ENCODE results near the gene TPCN2.

Gene TPCN2

DNA sequence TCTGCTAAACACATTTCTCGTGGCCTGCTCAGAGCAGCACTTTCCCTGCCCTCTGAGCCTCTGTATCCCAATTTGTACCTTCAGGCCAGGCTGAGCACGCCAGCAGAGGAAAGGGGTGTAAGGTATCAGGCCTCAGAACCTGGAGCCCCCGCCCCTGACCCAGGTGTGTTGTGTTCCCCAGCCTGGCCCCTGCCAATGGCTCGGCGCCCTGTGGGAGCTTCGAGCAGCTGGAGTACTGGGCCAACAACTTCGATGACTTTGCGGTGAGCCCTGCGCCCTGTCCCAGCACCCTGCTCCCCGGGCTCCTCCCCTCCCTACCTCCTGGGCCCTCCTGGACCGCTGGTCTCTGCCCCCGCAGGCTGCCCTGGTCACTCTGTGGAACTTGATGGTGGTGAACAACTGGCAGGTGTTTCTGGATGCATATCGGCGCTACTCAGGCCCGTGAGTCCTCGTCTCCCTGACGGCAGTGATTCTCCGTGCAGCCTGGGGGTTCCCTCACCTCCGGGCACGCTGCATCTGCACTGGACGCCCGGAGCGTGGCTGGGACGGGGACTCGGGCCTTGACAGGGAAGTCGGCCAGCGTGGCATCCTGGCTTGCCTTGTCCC lies 36.9 kb downstream of the TPCN2 start:
- no peak overlapping the region for H3K4me3 ChIP-seq (ENCODE audit: low read depth, low read length)
- TF ChIP-seq, protein P1, sequence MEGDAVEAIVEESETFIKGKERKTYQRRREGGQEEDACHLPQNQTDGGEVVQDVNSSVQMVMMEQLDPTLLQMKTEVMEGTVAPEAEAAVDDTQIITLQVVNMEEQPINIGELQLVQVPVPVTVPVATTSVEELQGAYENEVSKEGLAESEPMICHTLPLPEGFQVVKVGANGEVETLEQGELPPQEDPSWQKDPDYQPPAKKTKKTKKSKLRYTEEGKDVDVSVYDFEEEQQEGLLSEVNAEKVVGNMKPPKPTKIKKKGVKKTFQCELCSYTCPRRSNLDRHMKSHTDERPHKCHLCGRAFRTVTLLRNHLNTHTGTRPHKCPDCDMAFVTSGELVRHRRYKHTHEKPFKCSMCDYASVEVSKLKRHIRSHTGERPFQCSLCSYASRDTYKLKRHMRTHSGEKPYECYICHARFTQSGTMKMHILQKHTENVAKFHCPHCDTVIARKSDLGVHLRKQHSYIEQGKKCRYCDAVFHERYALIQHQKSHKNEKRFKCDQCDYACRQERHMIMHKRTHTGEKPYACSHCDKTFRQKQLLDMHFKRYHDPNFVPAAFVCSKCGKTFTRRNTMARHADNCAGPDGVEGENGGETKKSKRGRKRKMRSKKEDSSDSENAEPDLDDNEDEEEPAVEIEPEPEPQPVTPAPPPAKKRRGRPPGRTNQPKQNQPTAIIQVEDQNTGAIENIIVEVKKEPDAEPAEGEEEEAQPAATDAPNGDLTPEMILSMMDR (IDR thresholded peaks at IDR 0.05; ENCODE audit: low read depth, low read length) = no peak
- DNase-seq (ENCODE audit: low read depth, low spot score) = no peak
- in situ Hi-C loops (cut with HindIII; ENCODE audit: low sequenced_read_pairs) = no loop called here

DNA sequence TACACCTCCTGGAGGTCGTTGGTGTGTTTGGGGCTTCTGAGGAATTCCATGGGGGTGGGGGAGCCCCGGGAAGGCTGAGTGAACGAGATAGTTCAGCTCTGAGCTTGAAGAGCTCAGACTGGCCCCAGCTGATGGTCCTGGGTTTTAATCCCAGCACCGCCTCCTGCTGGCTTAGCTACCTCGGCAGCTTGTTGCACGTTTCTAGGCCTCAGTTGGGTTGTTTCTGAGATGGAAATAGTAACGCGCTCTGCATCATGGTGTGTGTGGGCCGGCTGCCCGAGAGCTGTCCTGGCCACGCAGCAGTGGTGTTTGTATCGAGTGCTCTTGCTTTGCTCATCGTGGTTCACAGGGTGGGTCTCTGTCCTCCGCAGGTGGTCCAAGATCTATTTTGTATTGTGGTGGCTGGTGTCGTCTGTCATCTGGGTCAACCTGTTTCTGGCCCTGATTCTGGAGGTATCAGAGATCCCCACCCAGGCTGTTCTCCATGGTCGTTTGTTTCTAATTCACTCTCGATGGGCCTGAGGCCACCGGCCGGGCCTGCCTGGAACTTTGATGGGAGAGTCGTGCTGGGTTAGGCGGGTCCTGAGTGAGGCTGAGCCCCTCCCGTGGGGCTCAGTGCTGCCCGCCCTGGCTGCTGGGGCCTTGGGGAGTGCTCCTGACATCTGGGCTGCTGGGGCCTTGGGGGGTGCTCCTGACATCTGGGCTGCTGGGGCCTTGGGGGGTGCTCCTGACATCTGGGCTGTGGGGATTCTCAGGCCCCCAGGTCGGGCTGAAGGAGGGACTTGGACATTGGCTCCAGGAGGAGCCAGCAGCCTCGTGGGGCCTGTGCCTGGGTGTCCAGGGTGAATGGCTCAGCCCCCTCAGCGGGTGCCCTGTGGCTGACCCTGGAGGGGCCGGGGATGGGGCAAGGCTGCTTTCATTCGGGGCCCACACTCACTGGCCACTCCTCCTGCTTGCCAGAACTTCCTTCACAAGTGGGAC lies 37.7 kb downstream of the TPCN2 start:
- H3K4me3 ChIP-seq (ENCODE audit: low read depth, low read length) = no peak overlapping the region
- no peak for DNase-seq (ENCODE audit: low read depth, low spot score)
- TF ChIP-seq, protein P1 (IDR thresholded peaks at IDR 0.05; ENCODE audit: low read depth, low read length) = peak; percentile 37
- in situ Hi-C loops (cut with HindIII; ENCODE audit: low sequenced_read_pairs) = no loop called here

DNA sequence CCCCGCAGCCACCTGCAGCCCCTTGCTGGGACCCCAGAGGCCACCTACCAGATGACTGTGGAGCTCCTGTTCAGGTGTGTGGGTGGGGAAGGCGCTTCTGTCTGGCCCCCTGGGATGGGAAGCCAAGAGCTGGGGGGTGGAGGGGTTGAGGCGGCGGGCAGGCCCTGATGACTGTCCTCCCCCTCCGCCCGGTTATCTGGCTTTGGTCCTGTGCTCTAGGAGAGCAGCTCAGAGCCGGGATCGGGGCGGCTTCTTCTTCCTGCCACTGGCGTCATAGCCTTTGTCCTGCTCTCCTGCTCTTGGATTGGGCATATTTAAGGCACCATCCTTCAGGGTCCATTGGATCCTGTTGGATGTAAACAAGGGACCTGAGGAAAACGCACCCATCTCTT lies 38.4 kb downstream of the TPCN2 start:
- in situ Hi-C loops (cut with HindIII; ENCODE audit: low sequenced_read_pairs) = no loop called here
- H3K4me3 ChIP-seq (ENCODE audit: low read depth, low read length) = no peak overlapping the region
- no peak for DNase-seq (ENCODE audit: low read depth, low spot score)
- TF ChIP-seq, protein P1 (IDR thresholded peaks at IDR 0.05; ENCODE audit: low read depth, low read length) = no peak

DNA sequence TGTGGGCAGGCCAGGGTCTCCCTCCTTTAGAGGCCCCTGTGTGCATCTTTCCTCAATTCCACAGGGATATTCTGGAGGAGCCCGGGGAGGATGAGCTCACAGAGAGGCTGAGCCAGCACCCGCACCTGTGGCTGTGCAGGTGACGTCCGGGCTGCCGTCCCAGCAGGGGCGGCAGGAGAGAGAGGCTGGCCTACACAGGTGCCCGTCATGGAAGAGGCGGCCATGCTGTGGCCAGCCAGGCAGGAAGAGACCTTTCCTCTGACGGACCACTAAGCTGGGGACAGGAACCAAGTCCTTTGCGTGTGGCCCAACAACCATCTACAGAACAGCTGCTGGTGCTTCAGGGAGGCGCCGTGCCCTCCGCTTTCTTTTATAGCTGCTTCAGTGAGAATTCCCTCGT lies 39.1 kb downstream of the TPCN2 start:
- DNase-seq (ENCODE audit: low read depth, low spot score) = no peak
- H3K4me3 ChIP-seq (ENCODE audit: low read depth, low read length) = no peak overlapping the region
- TF ChIP-seq, protein P1 (IDR thresholded peaks at IDR 0.05; ENCODE audit: low read depth, low read length) = no peak
- in situ Hi-C loops (cut with HindIII; ENCODE audit: low sequenced_read_pairs) = no loop called here

DNA sequence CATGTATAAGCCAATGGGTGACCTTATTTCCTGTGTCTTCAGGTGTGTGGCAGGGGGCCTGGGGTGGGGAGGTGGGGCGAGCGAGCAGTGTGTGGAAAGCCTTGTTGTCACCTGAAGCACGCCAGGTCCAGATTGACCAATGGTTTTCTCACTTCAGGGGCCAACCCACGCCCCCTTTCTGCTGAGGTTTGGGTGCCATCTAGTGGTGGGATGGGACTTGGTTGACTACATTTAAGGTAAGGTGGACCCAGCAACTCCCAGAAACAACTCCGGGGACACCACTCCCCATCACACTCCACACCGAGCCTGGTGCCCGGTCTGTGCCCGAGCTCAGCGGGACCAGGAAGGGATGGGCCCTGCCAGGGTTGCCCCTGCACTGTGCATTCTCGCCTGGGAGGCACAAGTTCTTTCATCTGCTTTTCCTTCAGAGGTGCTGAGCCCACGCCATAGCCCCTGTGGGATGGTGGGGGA lies 40.0 kb downstream of the TPCN2 start:
- peak; percentile 78 for DNase-seq (ENCODE audit: low read depth, low spot score)
- in situ Hi-C loops (cut with HindIII; ENCODE audit: low sequenced_read_pairs) = no loop called here
- no peak overlapping the region for H3K4me3 ChIP-seq (ENCODE audit: low read depth, low read length)

DNA sequence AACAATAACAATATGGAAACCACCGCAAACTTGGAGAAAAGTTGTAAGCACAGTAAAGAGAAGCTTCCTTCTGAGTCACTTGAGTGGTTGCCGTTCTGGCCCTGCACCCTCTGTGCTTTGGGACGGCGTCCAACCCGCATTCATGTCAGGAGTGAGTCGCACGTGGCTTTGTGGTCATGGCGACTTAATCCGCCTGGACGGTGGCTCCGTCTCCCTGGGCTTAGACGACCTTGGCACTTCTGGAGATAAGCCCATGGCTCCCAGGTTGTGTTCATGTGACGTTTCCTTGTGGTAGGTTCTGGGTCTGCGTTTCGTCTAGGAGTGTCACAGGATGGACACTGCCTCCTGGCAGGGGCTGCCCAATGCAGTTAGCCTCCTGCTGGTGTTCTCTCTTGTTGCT lies 40.5 kb downstream of the TPCN2 start:
- peak; percentile 84 for DNase-seq (ENCODE audit: low read depth, low spot score)
- TF ChIP-seq, protein P1 (IDR thresholded peaks at IDR 0.05; ENCODE audit: low read depth, low read length) = no peak
- in situ Hi-C loops (cut with HindIII; ENCODE audit: low sequenced_read_pairs) = no loop called here
- no peak overlapping the region for H3K4me3 ChIP-seq (ENCODE audit: low read depth, low read length)

More for the DNA sequence above, 40.0 kb downstream of the TPCN2 start:
- TF ChIP-seq, protein P1 (IDR thresholded peaks at IDR 0.05; ENCODE audit: low read depth, low read length) = peak; percentile 76

All from astrocyte of the spinal cord (primary cell).